ENCODE measurements around the gene APOBEC2.

Gene APOBEC2

DNA sequence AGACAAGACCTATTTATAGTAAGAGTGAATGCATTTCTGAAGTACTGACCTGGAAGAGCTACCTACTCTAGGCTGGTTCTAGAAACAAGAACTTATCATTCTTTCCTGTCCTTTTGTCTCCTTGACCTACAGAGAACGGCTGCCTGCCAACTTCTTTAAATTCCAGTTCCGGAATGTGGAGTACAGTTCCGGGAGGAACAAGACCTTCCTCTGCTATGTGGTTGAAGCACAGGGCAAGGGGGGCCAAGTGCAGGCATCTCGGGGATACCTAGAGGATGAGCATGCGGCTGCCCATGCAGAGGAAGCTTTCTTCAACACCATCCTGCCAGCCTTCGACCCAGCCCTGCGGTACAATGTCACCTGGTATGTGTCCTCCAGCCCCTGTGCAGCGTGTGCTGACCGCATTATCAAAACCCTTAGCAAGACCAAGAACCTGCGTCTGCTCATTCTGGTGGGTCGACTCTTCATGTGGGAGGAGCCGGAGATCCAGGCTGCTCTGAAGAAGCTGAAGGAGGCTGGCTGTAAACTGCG lies 8.3 kb downstream of the APOBEC2 start:
- no peak for DNase-seq (ENCODE audit: low spot score)

- DNase-seq (ENCODE audit: low spot score) = no peak
Observed at GRCh38 chr6:41062056-41062455, 9.1 kb downstream of the APOBEC2 start.

DNA sequence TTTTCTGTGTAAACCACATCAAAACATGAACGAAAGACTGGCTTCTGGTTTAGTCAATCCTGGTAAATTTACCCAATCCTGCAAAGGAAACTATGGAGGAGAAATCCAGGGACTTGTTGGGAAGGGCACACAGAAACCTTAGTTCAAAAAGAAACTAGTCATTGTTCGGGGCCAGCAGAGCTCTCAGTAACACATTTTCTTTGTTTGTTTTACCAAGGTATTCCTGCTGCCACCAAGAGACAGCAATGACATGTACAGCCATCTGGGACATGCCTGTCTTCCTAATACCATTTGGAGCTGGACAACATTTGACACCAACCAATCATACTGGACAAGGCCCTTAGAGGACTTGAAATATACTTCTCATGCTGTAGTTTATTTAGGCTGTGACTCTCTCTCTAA lies 10.9 kb downstream of the APOBEC2 start:
- no peak for DNase-seq (ENCODE audit: low spot score)

DNA sequence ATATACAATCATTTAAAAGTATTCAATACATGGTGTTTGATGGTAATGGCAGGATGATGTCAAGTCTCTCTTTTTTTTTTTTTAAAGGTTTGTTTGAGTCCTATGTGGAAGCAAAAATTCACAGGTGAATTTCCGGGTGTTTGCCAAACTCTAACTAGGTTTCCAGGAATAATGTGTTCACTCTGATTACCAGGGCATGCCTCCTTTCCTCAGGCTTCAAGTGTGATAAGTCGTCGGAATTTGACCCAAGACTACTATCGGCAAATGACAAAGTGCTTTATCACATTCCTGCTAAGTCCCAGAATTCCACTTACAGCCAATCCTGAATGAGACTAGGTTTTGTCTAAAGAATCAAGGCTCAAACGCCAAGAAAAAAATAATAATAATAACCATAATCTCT lies 11.8 kb downstream of the APOBEC2 start:
- no peak for DNase-seq (ENCODE audit: low spot score)

DNA sequence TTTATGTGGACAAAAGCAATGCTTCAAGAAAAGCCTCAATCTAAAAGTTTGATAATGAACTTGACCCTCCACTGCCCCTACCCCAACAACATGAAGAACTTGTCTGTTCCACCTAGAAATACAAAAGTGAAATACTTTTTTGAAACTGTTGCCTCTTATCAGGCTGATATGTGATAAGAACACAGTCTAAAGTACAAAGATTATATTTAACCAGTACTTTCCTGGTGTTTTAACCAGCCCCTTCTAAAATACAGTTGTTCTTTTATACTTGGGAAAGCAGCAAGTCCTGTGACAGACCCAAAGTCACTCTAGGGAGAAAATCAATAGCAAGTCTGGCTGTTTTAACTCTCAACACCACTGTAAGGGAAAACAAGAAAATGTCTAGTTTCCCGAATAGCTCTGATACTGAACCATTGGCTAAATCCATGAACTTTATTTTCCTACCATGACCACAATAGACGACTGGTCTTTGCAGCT lies 12.6 kb downstream of the APOBEC2 start:
- DNase-seq (ENCODE audit: low spot score) = no peak

DNA sequence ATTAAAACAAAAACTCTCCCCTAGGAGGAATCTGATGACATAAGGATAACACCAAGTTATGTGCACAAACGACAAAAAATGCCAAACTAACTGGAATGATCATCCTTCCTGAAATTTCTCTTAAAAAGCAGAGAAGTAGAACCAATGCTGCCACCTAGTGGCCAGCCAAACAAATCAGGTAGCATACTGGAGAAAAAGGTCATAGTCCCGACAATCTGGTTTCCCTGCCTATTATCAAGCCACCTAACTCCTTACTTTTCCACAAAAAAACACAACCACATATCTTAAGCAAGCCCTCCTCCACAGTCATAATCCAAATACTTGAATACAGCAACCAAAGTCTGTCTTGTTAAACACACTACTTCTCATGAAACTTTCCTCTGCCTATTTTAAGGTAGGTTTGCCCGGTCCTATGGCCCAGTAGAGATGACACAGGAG lies 13.9 kb downstream of the APOBEC2 start:
- DNase-seq (ENCODE audit: low spot score) = no peak

GRCh38 chr6:41071501-41071922 lies 18.5 kb downstream of the APOBEC2 start:
- no peak for DNase-seq (ENCODE audit: low spot score)

GRCh38 chr6:41071923-41072835 lies 19.2 kb downstream of the APOBEC2 start, which contains the start of gene OARD1:
OARD1 (minus strand) TSS chr6:41072356; CDS start chr6:41071634, 722 bp downstream.
- peak; percentile 82 for DNase-seq (ENCODE audit: low spot score)

GRCh38 chr6:41072836-41073202 lies 19.8 kb downstream of the APOBEC2 start, which contains the start of gene NFYA:
NFYA (plus strand) TSS chr6:41072974; CDS start chr6:41079090, 6,116 bp downstream.
- peak; percentile 86 for DNase-seq (ENCODE audit: low spot score)

DNA sequence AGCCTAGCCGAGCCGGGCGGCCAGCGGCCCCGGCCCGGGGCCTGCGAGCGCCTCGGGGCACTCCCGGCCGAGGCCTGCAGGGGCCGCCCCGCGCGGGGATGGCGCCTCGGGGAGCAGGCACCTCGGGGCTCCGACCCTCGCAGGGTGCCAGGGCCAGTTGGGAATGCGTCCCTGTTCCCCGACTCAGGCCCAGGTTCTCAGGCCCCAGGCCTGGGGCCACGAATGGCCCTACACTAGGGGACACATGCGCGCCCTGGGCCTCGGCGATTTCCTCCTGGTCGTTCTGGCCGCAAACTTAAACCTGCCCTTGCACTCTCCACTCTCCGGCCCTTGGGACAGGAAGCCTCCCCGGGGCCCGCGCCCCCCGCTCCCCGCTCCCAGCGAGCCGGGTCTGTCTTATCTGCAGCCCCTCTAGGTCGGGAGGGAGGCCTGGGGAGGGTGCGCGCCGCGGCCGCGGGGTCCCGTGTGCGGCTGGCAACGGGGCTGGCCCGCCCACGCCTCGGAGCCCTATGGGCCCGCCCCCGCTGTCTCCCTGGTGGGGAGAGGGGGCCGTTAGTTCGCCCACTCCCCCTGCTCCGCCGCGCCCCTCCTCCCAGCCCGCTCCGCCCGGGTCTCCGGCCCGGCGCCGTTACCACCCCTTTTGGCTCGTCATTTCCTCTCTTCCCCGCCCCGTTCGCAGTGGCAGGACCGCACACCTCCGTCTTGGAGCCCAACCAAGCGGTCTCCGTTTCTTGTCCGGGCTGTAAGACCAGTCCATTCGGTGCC lies 20.4 kb downstream of the APOBEC2 start:
- DNase-seq (ENCODE audit: low spot score) = peak; percentile 58

DNA sequence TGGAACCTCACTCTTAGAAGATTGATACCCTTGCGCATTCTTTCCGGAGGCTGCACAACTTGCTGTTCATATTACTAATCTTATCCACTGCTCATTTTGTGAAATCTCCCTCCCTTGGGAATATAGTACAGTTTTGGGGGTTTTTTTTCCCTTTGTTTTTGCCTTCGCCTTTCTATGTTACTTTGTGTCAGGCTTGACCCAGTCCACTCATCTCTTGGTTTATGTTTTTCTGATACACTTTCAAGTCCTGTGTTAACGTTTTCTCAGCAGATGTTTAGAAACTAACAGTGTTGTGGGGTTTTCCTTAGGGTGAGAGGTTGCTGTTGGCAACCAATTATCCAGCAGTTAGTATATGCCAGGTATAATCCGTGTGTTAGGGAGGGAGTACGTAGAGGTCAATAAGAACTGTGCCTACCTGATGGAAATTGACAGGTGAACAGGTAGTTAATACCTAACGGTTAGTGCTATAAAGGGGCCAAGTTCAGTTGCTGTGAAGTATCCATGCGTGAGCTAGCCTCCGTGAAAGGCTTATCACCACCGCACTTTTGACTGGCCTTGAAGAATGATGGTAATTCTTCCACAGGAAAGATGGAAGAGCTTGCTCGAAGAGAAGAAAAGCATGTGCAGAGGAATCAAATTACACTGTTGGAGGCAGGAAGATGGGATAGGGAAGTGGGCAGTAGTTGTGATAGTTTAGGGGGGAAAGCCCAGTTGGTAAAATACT lies 21.1 kb downstream of the APOBEC2 start:
- no peak for DNase-seq (ENCODE audit: low spot score)

GRCh38 chr6:41074692-41075436 lies 21.9 kb downstream of the APOBEC2 start:
- DNase-seq (ENCODE audit: low spot score) = no peak

GRCh38 chr6:41075651-41076626 lies 22.9 kb downstream of the APOBEC2 start:
- no peak for DNase-seq (ENCODE audit: low spot score)

- no peak for DNase-seq (ENCODE audit: low spot score)
Observed at GRCh38 chr6:41077536-41077935, 24.5 kb downstream of the APOBEC2 start.

DNA sequence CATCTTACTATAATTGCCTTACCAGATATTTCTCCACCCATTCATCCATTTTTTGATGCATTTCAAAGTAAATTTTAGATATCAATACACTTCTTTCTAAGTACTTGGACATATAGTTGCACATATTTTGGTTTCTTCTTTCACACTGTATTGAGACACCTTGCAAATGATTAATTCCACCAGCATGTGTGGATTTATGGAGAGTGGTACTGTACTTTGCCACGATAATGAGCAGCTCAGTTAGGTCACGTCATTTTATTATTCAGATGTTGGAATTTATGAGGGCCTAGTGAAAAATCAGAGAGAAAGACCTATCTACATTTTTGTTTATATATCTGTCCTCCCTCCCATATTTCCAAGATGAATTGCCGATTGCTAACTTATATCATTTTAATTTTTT lies 25.1 kb downstream of the APOBEC2 start:
- DNase-seq (ENCODE audit: low spot score) = no peak

DNA sequence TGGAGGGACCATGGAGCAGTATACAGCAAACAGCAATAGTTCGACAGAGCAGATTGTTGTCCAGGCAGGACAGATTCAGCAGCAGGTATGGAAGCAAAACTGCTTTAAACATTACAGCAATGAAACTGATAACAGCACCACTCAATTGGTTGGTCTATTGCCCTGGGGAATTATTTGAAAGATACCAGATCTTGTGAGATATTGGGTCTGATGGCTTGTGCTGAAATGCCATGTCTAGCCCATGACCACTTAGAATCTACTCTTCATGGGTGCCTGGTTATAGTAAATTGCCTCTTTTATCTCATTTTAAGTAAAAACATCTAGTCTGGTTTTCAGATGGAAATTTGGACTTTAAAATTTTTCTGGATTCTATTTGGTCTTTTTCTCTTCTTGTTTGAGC lies 26.1 kb downstream of the APOBEC2 start:
- DNase-seq (ENCODE audit: low spot score) = no peak

DNA sequence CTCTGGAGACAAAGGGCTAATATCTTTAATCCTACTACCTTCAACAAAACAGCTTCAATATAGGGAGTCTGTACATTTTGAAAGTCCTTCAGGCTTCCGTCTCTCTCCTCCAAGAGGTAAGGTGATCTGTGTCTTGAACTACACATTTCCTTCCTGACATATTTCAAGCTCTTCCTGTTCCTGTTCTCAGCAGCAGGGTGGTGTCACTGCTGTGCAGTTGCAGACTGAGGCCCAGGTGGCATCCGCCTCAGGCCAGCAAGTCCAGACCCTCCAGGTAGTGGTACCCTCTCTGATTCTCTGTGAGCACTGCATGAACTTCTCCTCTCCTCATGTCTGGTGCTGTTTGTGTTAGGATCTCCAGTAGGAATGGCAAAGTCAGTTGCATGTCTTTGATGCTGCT lies 27.6 kb downstream of the APOBEC2 start:
- DNase-seq (ENCODE audit: low spot score) = no peak

DNA sequence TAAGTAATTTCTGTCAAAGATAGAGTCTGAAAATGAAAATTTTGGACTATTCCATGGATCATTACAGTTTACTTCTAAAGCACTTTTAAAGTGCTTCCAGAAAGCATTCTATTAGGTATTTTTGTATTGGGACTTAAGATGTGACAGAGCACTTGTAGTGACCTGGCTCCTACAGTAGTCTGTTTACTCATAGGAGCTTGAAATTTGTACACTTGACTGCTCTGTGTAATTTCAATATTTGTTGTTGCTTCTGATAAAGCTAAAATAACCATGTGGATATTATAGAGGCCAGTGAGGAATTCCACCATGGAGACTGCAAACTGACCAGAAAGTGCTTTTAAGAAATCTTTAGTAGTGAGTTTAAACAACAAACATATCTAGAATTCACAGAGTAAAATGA lies 30.1 kb downstream of the APOBEC2 start:
- no peak for DNase-seq (ENCODE audit: low spot score)

GRCh38 chr6:41085182-41085581 lies 32.2 kb downstream of the APOBEC2 start:
- no peak for DNase-seq (ENCODE audit: low spot score)

- no peak for DNase-seq (ENCODE audit: low spot score)
Observed at GRCh38 chr6:41088451-41088850, 35.4 kb downstream of the APOBEC2 start.
